Peyer's patch (tissue), 4 donors: ENCODE results near the gene CS. TPM values are rescaled to one million over a fixed set of nuclear protein-coding genes. Genes with fewer than 3 reads are reported as not detected.
"Not testable (repeated sequence)": the region's sequence is repeated elsewhere in the genome, so short reads cannot be mapped to it uniquely, and the experiment has no call there.

Experiments used
- DNase-seq, 3 donors: peaks; one replicate each; pipeline ENCODE4 v3.0.0-alpha.2; 2017 to 2019
- H3K27ac ChIP-seq, 4 donors: fragments of 200-600 bp; sonication (generic); one replicate each; pipeline ENCODE4 v1.5.1; 2016 to 2019
- H3K27me3 ChIP-seq, 2 donors: fragments of 200-600 bp; sonication (generic); one replicate each; pipeline ENCODE4 v1.5.1; 2019
- H3K36me3 ChIP-seq, 3 donors: fragments of 200-600 bp; sonication (generic); one replicate each; pipeline ENCODE4 v1.5.1; 2016 to 2019
- H3K4me1 ChIP-seq, 4 donors: fragments of 200-600 bp; sonication (generic); one replicate each; pipeline ENCODE4 v1.5.1; 2016 to 2019
- H3K4me3 ChIP-seq, 4 donors: fragments of 200-600 bp; sonication (generic); 1 replicate in 3 of 4; 2 replicates in 1 of 4; pipeline ENCODE4 v1.5.1; 2016 to 2019; ENCODE audit warnings: mild to moderate bottlenecking in 1 of 4
- H3K9me3 ChIP-seq, 4 donors: fragments of 200-600 bp; sonication (generic); one replicate each; pipeline ENCODE4 v1.5.1; 2016 to 2019; ENCODE audit warnings: mild to moderate bottlenecking in 1 of 4
- CTCF ChIP-seq, 6 experiments: fragments of 450-650 bp in 4 of 6; fragments of 200-600 bp in 2 of 6; sonication (generic) in 1 of 6; IDR thresholded peaks; one replicate each; pipeline ENCODE4 v1.5.1; 2017 to 2019; ENCODE audit warnings: antibody characterized with exemption in 6 of 6, mild to moderate bottlenecking in 3 of 6, moderate library complexity in 1 of 6
- POLR2A ChIP-seq, 2 donors: fragments of 450-650 bp; IDR thresholded peaks; one replicate each; pipeline ENCODE4 v1.5.1; 2017; ENCODE audit warnings: antibody characterized with exemption in 2 of 2, mild to moderate bottlenecking in 2 of 2, moderate library complexity in 2 of 2
- total RNA-seq, 4 donors: library from RNA; depleted of rRNA; stranded (reverse); fragments of >200 nt; gene quantifications; one replicate each; pipeline ENCODE4 v1.1.0, GENCODE V29; 2016

CS gene
- total RNA-seq, 4 donors from 2014 or later = 184 to 228 (median 203) TPM

GRCh38 chr12:56296295-56296694 lies 3.8 kb downstream of the CS start:
- TF ChIP-seq CTCF (IDR thresholded peaks at IDR 0.05) = no peak
- no peak for TF ChIP-seq POLR2A (IDR thresholded peaks at IDR 0.05)
- no peaks in the 10 kb centered on the region for H3K27me3 ChIP-seq
- H3K36me3 ChIP-seq = peaks cover 0 to 37% (median 0%) of the 10 kb centered on the region in 3 donors
- no peak for DNase-seq
- no peaks in the 10 kb centered on the region for H3K9me3 ChIP-seq
- no peak overlapping the region for H3K27ac ChIP-seq
- peaks cover 3 to 57% (median 17%) of the 10 kb centered on the region in 4 donors for H3K4me1 ChIP-seq
- H3K4me3 ChIP-seq = no peak overlapping the region

GRCh38 chr12:56293795-56294194 lies 6.3 kb downstream of the CS start:
- no peak overlapping the region for H3K4me3 ChIP-seq
- H3K9me3 ChIP-seq = no peaks in the 10 kb centered on the region
- H3K4me1 ChIP-seq = peaks cover 3 to 43% (median 10%) of the 10 kb centered on the region in 4 donors
- H3K36me3 ChIP-seq = peaks cover 0 to 60% (median 0%) of the 10 kb centered on the region in 3 donors
- H3K27me3 ChIP-seq = no peaks in the 10 kb centered on the region
- no peak for DNase-seq
- TF ChIP-seq CTCF (IDR thresholded peaks at IDR 0.05) = no peak
- no peak for TF ChIP-seq POLR2A (IDR thresholded peaks at IDR 0.05)
- H3K27ac ChIP-seq = peak overlapping the region in 1 of 4 donors; percentile 60

- no peaks in the 10 kb centered on the region for H3K9me3 ChIP-seq
- H3K4me3 ChIP-seq = no peak overlapping the region
- peaks cover 0 to 67% (median 0%) of the 10 kb centered on the region in 3 donors for H3K36me3 ChIP-seq
- H3K27me3 ChIP-seq = no peaks in the 10 kb centered on the region
- H3K4me1 ChIP-seq = peaks cover 0 to 17% (median 4%) of the 10 kb centered on the region in 4 donors
- TF ChIP-seq CTCF (IDR thresholded peaks at IDR 0.05) (no peak), POLR2A (IDR thresholded peaks at IDR 0.05) (no peak)
- H3K27ac ChIP-seq = no peak overlapping the region
- DNase-seq = no peak
Observed at GRCh38 chr12:56288705-56289387, 11.3 kb downstream of the CS start.

- H3K4me1 ChIP-seq = peaks cover 0 to 1% (median under 1%) of the 10 kb centered on the region in 4 donors
Observed at GRCh38 chr12:56286044-56286830, 13.9 kb downstream of the CS start.

GRCh38 chr12:56284263-56284662 lies 15.9 kb downstream of the CS start:
- peaks cover 0 to 80% (median 0%) of the 10 kb centered on the region in 3 donors for H3K36me3 ChIP-seq
- H3K4me1 ChIP-seq, H3K27ac ChIP-seq, H3K27me3 ChIP-seq, DNase-seq, H3K4me3 ChIP-seq, H3K9me3 ChIP-seq: not testable (repeated sequence)

More at GRCh38 chr12:56286044-56286830, 13.9 kb downstream of the CS start:
- Histone ChIP-seq H3K36me3 (peaks cover 0 to 79% (median 0%) of the 10 kb centered on the region in 3 donors), H3K27me3 (no peaks in the 10 kb centered on the region), H3K9me3 (no peaks in the 10 kb centered on the region), H3K27ac (no peak overlapping the region), H3K4me3 (no peak overlapping the region)
- DNase-seq = no peak
- no peak for TF ChIP-seq POLR2A (IDR thresholded peaks at IDR 0.05)
- no peak for TF ChIP-seq CTCF (IDR thresholded peaks at IDR 0.05)

GRCh38 chr12:56282579-56282978 lies 17.6 kb downstream of the CS start:
- no peak overlapping the region for H3K27ac ChIP-seq
- no peak for DNase-seq
- H3K36me3 ChIP-seq = peaks cover 0 to 91% (median 0%) of the 10 kb centered on the region in 3 donors
- no peaks in the 10 kb centered on the region for H3K4me1 ChIP-seq
- no peak for TF ChIP-seq POLR2A (IDR thresholded peaks at IDR 0.05)
- TF ChIP-seq CTCF (IDR thresholded peaks at IDR 0.05) = no peak
- H3K9me3 ChIP-seq = no peaks in the 10 kb centered on the region
- H3K27me3 ChIP-seq = no peaks in the 10 kb centered on the region
- H3K4me3 ChIP-seq = no peak overlapping the region
